Spleen (tissue), 11 donors: Measurements from ENCODE around the gene SUN5. TPM values are rescaled to one million over a fixed set of nuclear protein-coding genes. Genes with fewer than 3 reads are reported as not detected.

Source experiments
- DNase-seq: peaks from one replicate; pipeline ENCODE4 v3.0.0-alpha.2; 2020
- H3K27ac ChIP-seq, 8 donors: fragments of 200-600 bp; sonication (generic) in 7 of 8; 1 replicate in 4 of 8; 2 replicates in 4 of 8; pipeline versions ENCODE4 v1.5.0 to v1.8.0; 2016 to 2021; ENCODE audit warnings: inconsistent platforms in 4 of 8, mild to moderate bottlenecking in 4 of 8, moderate library complexity in 1 of 8
- H3K27me3 ChIP-seq, 7 donors: fragments of 200-600 bp; sonication (generic) in 6 of 7; replicated peaks in 1 of 7; 1 replicate in 4 of 7; 2 replicates in 3 of 7; pipeline versions ENCODE4 v1.5.0 to v1.8.0; 2016 to 2021; ENCODE audit warnings: inconsistent platforms in 3 of 7, mild to moderate bottlenecking in 1 of 7
- H3K36me3 ChIP-seq, 6 donors: fragments of 200-600 bp; sonication (generic) in 5 of 6; 1 replicate in 4 of 6; 2 replicates in 2 of 6; pipeline versions ENCODE4 v1.5.0 to v1.8.0; 2016 to 2021; ENCODE audit warnings: inconsistent platforms in 2 of 6
- H3K4me1 ChIP-seq, 6 donors: fragments of 200-600 bp; sonication (generic) in 5 of 6; 1 replicate in 3 of 6; 2 replicates in 3 of 6; pipeline versions ENCODE4 v1.5.0 to v1.8.0; 2016 to 2021; ENCODE audit warnings: inconsistent platforms in 3 of 6
- H3K4me3 ChIP-seq, 8 donors: fragments of 200-600 bp; sonication (generic) in 7 of 8; 1 replicate in 4 of 8; 2 replicates in 4 of 8; pipeline versions ENCODE4 v1.5.0 to v1.8.0; 2016 to 2021; ENCODE audit warnings: inconsistent platforms in 4 of 8, mild to moderate bottlenecking in 4 of 8, moderate library complexity in 2 of 8
- H3K9me3 ChIP-seq, 8 donors: fragments of 200-600 bp; sonication (generic) in 7 of 8; 1 replicate in 4 of 8; 2 replicates in 4 of 8; pipeline versions ENCODE4 v1.5.0 to v1.8.0; 2016 to 2021; ENCODE audit warnings: inconsistent platforms in 4 of 8
- CTCF ChIP-seq, 11 experiments: fragments of 200-600 bp in 7 of 11; fragments of 450-650 bp in 4 of 11; sonication (generic) in 4 of 11; IDR thresholded peaks in 8 of 11; conservative IDR thresholded peaks in 3 of 11; 1 replicate in 7 of 11; 2 replicates in 4 of 11; pipeline versions ENCODE4 v1.4.0 to v1.8.0; 2016 to 2021; ENCODE audit warnings: antibody characterized with exemption in 11 of 11, inconsistent platforms in 4 of 11, mild to moderate bottlenecking in 1 of 11
- POLR2A ChIP-seq, 3 donors: fragments of 450-650 bp; IDR thresholded peaks; one replicate each; pipeline ENCODE4 v1.5.1; 2017; ENCODE audit warnings: antibody characterized with exemption in 3 of 3, mild to moderate bottlenecking in 1 of 3
- POLR2AphosphoS5 ChIP-seq, 3 donors: sonication (generic); formaldehyde crosslinking; IDR thresholded peaks; one replicate each; pipeline ENCODE4 v1.5.1; 2017; ENCODE audit warnings: antibody characterized with exemption in 3 of 3
- WGBS, 5 donors: extraction: QIAGEN DNeasy Blood & Tissue Kit in 3 of 5; methylation state at CpG; one replicate each; pipeline versions ENCODE4 v1.1.5 to v1.1.7; 2013 to 2018; 5-methylcytosine and 5-hydroxymethylcytosine counted together
- intact Hi-C: fragments of 100-400 bp; cut with DNase I; formaldehyde crosslinking; loops from one replicate; pipeline ENCODE4 v1.15.0; 2023; ENCODE audit warnings: low total_unique reads
- polyA plus RNA-seq, 3 donors: library from polyadenylated mRNA; stranded (reverse); fragments of 200-250 nt; gene quantifications; one replicate each; pipeline ENCODE4 v1.2.1, GENCODE V29; 2013
- total RNA-seq, 7 donors: library from RNA; depleted of rRNA in 3 of 7; stranded (reverse); fragments of >200 nt in 3 of 7; fragmentation: NEBNext Ultra II Directional in 4 of 7; extraction: Animal tissue kit (Norgen Biotek cat#: 25700) in 4 of 7; gene quantifications; one replicate each; pipeline versions ENCODE4 v1.1.0 to v1.2.1, GENCODE V29; 2016 to 2021
- donor health status: healthy with polysubstance abuse.
- donor health status: DM: no; HTN: no; CAD: no; lungs with moderate emphysema.
- donor health status: DM: no; HTN: no; CAD: no.
- donor health status: Bipolar disorder and iron deficiency.
- donor health status: healthy.
- donor health status: DM: no; HTN: no; CAD: no.
- donor health status: DM: yes; HTN: yes; CAD: no.

SUN5 gene
- total and polyA plus RNA-seq, 10 donors, result not detected

GRCh38 chr20:32988008-32988407 lies 16.2 kb downstream of the SUN5 start:
- no peak for TF ChIP-seq POLR2A (IDR thresholded peaks at IDR 0.05)
- TF ChIP-seq POLR2AphosphoS5 (IDR thresholded peaks at IDR 0.05), result no peak
- no peak for TF ChIP-seq CTCF (IDR thresholded peaks at IDR 0.05 in 8 of 11, conservative IDR thresholded peaks at IDR 0.05 in 3 of 11)
- Histone ChIP-seq H3K4me1 (peaks cover 0 to 14% (median 0%) of the 10 kb centered on the region in 6 donors), H3K27ac (no peak overlapping the region), H3K4me3 (no peak overlapping the region), H3K9me3 (no peaks in the 10 kb centered on the region), H3K27me3 (peaks cover 0 to 14% (median 0%) of the 10 kb centered on the region in 7 donors), H3K36me3 (no peaks in the 10 kb centered on the region)
- intact Hi-C loops, result no loop called here
- DNase-seq, result peak; percentile 35
- WGBS, 5 donors, result 75 to 84% (median 82%) methylated on average over 13 to 16 of the region's 16 CpGs

GRCh38 chr20:32987044-32987825 lies 17.0 kb downstream of the SUN5 start:
- no peak for TF ChIP-seq POLR2A (IDR thresholded peaks at IDR 0.05)
- TF ChIP-seq POLR2AphosphoS5 (IDR thresholded peaks at IDR 0.05), result no peak
- no peak for TF ChIP-seq CTCF (IDR thresholded peaks at IDR 0.05 in 8 of 11, conservative IDR thresholded peaks at IDR 0.05 in 3 of 11)
- Histone ChIP-seq H3K27me3 (peaks cover 0 to 14% (median 0%) of the 10 kb centered on the region in 7 donors), H3K4me3 (no peak overlapping the region), H3K4me1 (peaks cover 0 to 10% (median 0%) of the 10 kb centered on the region in 6 donors), H3K27ac (no peak overlapping the region), H3K36me3 (no peaks in the 10 kb centered on the region), H3K9me3 (no peaks in the 10 kb centered on the region)
- intact Hi-C loops, result no loop called here
- DNase-seq, result peak; percentile 34
- 88 to 98% (median 91%) methylated on average over 11 of the region's 11 CpGs for WGBS, 5 donors

- Histone ChIP-seq H3K4me1 (peaks cover 0 to 3% (median 0%) of the 10 kb centered on the region in 6 donors), H3K36me3 (no peaks in the 10 kb centered on the region), H3K27me3 (peaks cover 0 to 14% (median 0%) of the 10 kb centered on the region in 7 donors), H3K4me3 (no peak overlapping the region), H3K27ac (no peak overlapping the region), H3K9me3 (no peaks in the 10 kb centered on the region)
- DNase-seq, result peak; percentile 56
- 84 to 88% (median 85%) methylated on average over 11 to 18 of the region's 18 CpGs for WGBS, 5 donors
- intact Hi-C loops, result no loop called here
- no peak for TF ChIP-seq POLR2AphosphoS5 (IDR thresholded peaks at IDR 0.05)
- TF ChIP-seq POLR2A (IDR thresholded peaks at IDR 0.05), result no peak
- no peak for TF ChIP-seq CTCF (IDR thresholded peaks at IDR 0.05 in 8 of 11, conservative IDR thresholded peaks at IDR 0.05 in 3 of 11)
Measured at GRCh38 chr20:32986331-32986966, 17.8 kb downstream of the SUN5 start.

- peak; percentile 52 for DNase-seq
- H3K27me3 ChIP-seq, result peaks cover 0 to 9% (median 0%) of the 10 kb centered on the region in 7 donors
- no peak for TF ChIP-seq POLR2AphosphoS5 (IDR thresholded peaks at IDR 0.05)
- TF ChIP-seq POLR2A (IDR thresholded peaks at IDR 0.05), result no peak
- TF ChIP-seq CTCF (IDR thresholded peaks at IDR 0.05 in 8 of 11, conservative IDR thresholded peaks at IDR 0.05 in 3 of 11), result no peak
- no peaks in the 10 kb centered on the region for H3K36me3 ChIP-seq
- no peaks in the 10 kb centered on the region for H3K4me1 ChIP-seq
- H3K4me3 ChIP-seq, result no peak overlapping the region
- intact Hi-C loops, result no loop called here
- no peak overlapping the region for H3K27ac ChIP-seq
- 79 to 93% (median 90%) methylated on average over 6 of the region's 6 CpGs for WGBS, 5 donors
- no peaks in the 10 kb centered on the region for H3K9me3 ChIP-seq
Measured at GRCh38 chr20:32985596-32985995, 18.6 kb downstream of the SUN5 start.
